Daoy (cell line): ENCODE results near the gene SLC37A2. TPM values are rescaled to one million over a fixed set of nuclear protein-coding genes. Genes with fewer than 3 reads are reported as not detected.
A peak's percentile ranks its signal among the peaks of the same experiment; 100 is the strongest.

Experiments
- DNase-seq: peaks from one replicate; pipeline ENCODE4 v3.0.0-alpha.2; 2015; ENCODE audit warnings: low read depth
- total RNA-seq: library from RNA; depleted of rRNA; stranded (reverse); fragments of >200 nt; shearing (Covaris generic); gene quantifications from 2 replicates; pipeline ENCODE4 v1.2.3, GENCODE V29; 2014

Gene SLC37A2
- total RNA-seq, 1 experiment from 2014 or later: 4.1 TPM

DNA sequence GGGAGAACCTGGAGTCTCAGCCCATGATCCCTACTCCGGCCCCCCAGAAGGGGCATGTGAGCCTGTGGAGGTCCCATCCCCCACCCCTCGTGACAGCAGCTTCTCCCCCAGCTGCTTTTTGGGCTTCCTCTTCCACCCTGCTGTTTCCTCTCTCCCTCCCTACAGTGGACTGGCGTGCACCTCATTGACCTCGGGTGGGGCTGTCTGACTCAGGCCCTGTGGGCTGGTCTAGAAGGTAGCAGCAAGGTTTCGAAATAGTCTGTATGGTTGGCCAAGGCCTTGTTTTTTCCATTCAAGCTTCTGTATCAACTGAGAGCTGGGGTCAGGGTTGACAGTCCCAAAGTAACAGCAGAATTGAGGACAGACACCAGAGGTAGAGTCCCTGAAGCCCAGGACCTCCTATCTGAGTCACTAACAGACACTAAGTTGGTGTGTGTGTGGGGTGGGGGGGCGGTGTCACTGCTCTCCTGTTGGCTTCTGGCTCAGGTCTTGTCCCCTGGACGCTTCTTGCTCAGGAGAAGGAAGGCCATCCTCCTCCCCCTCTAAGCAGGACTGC, 7.7 kb downstream of the SLC37A2 start:
- peak; percentile 68 for DNase-seq

DNA sequence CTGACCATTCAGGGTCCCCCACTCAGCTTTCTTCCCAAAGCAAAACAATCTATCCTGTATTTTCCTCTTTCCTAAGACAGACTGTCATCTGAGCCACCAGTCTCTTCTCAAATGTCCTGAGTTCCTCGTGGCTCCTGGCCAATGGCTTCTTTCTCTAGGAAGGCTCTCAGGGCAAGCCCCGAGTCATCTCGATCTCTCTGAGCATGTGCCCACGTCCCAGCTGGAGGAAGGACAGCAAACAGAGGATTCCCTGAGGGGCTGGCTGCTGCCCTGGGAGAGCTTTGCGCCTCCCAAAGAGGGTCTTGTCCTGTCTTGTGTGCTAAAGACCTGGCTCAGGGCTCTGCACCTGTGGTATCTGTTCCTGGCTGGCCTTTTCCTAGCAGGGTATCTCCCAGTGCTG, 8.3 kb downstream of the SLC37A2 start:
- DNase-seq: no peak

DNA sequence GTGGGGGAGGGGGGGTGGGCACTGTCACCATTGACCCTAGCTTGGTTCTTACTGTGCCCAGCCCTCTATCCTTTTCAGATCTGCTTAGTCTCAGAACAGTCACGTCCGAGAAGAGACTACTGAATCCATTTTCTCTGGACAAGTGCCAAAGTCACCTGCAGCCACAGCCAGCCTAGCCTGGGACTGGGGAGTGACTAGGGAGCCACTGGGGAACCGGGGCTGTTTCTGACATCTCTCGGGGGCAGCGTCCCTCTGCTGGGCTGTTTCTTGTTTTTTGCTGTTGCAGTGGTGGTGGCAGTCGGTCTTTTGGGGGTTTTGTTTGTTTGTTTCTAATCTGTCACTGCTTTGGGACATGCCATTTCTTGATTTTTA, 8.7 kb downstream of the SLC37A2 start:
- DNase-seq: no peak

DNA sequence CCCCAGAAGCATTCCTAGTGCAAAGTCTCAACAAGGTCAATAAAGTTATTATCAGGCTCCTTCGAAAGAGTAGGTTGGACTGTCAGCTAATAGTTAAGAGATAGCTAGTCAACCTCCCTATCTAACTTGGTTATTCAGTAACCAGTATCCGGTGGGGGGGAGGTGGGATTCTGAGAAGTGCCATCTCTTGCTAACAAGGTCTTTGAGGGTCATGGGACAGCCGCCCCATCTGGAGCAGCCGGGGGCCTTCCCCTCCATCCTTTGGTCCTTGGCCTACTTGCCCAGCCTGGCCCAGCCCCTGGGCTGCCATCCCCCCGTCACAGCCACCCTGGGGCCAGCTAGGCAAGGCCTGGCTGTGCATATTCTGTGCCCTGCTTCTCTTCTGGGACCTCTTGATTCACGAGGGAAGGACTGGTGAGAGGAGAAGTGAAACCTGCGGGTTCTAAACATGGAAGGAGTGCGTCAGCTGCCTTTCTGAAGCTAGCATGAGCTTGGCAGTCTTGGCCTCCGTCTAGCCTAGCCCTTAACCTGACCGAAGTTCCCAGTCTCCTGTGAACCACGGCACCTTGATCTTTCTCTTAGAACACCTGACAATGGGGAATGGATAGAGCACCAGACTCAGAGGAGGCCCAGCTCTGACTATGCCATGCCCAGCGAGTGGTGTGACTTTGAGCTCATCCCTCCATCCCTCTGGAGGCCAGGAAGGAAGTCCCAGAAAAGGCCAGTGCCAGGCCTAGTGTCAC, 9.3 kb downstream of the SLC37A2 start:
- DNase-seq: no peak

DNA sequence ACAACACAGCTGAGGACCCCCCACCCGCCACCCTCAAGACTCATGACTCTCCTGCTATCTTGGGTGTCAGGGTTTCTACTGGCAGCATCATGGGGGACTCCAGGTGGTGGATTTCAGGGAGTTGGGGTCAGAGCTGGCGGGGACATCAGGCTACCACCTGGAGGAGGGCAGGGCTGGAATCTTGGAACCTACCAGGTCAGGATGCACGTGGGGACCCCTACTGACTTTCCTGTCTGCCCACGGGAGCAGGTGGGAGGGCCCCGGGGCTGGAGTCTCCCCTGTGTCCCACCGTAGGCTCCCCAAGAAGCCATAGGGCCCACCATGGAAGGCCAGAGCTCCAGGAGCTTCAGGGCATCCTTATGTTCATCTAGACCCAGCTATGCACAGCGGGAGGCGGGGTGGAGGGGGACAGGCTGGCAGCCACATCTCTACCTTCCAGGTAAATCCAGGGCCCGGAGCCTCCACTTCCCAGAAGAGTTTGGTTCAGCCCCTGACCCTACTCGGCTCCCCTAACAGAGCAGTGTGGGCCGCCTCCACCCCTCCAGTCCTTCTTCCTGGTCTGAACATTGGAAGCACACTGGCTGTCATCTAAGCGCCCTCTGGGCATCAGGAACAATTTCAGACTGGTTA, 10.0 kb downstream of the SLC37A2 start:
- DNase-seq: no peak

DNA sequence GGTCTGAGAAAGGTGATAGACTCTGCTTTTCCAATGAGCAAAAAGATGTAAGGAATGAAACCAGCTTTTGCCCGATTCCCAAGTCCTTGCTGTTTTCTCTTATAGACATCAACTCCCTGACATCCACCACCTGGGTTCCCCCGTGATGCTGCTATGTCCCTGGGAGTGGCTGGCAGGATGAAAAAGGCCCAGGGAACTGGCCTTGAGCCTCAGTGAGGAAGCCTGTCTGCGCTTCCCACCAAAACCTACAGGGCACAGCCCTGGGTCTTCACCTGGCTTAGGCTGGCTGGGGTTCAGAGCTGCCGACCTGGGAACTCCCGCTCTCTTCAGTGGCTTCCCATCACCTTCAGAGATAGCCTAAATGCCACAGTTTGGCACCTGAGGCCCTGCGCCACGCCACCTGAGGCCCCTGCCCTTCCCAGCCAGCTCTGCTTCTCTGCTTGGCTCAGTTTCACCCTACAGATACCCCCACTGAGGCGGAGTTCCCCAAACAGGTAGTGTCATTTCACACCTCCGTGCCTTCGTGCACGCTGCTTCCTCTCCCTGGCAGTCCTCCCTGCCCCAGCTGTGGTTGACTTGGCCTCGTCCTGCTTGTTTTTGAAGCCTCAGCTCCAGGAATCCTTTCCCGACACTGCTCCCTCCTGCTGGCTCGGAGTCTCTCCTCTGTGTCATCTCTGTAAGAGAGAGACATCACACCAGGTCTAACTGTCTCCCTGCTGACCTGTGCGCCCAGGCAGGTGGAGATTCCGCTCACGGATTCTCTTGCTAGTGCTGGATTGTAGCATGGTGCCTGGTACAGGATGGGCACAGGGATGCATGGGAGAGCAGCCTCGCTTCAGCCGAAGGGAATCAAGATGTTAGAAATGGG, 10.7 kb downstream of the SLC37A2 start:
- DNase-seq: no peak

DNA sequence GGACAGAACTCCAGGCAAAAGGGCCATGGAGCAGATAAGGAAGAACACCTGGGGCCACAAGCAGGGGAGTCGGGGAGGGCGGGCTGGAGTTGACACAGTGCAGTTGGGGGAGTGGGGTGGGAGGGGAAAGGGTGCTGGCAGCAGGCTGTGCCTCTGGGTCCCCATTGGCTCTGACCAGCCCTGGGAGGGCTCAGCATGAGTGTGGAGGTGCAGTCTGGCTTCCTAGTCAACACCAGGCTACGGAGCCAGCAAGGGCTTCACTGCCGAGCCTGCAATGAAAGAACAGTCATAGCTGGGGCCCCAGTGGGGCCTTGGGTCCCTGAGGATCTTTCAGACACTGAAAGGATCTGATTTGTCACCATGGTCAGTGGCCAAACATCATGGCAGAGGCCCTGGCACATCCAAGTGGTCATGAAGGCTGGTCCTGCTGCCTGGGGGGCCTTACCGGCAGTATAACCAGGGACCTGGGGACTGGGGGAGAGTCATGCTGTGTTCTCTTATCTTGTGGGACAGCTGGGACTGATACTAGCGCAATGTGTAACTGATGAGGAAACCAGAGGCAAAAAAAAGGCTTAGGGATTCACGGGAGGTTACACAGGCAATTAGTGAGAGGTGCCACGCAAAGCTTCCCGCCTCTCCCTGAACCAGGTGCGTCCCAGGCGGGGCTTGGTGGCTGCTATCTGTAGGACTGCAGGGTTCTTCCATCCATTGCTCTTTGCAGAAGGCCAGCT, 11.6 kb downstream of the SLC37A2 start:
- no peak for DNase-seq

DNA sequence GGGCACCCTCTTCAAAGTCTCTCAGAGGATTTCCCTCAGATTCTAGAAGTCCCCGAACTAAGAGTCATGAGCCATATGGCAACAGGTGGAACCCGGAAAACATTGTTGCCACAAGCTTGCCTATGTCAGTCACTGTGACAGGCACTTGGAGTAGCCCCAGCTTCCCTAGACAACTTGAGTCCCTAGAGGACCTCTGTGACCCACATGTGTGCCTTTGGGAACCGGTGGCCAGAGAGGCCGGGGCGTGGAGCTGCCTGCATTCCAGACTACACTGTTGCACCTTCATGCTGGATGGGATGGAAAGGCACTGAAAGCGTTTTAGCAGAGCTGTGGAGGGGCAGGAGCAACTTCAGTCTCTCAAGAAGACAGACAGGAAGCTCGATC, 12.1 kb downstream of the SLC37A2 start:
- DNase-seq: no peak

DNA sequence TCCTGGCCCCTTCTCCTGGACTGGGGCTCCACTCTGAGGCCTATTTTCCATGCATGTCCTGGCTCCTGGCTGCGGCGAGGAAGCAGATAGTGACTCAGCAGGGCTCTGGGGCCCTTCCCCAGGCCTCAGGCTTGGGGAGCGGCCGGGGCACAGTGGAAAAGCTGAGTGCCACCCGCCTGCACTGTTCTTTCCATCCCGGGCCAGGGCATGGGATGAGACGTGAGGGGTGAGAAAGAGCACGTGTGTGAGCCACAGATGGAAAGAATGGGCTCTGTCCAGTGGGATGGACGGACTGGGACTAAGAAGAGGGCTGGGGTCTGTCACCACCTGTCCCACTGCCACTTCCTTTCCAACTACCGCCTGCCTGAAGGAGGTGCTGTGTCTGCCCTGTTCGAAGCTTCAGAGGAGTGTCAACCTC, 12.8 kb downstream of the SLC37A2 start:
- DNase-seq: peak; percentile 55

DNA sequence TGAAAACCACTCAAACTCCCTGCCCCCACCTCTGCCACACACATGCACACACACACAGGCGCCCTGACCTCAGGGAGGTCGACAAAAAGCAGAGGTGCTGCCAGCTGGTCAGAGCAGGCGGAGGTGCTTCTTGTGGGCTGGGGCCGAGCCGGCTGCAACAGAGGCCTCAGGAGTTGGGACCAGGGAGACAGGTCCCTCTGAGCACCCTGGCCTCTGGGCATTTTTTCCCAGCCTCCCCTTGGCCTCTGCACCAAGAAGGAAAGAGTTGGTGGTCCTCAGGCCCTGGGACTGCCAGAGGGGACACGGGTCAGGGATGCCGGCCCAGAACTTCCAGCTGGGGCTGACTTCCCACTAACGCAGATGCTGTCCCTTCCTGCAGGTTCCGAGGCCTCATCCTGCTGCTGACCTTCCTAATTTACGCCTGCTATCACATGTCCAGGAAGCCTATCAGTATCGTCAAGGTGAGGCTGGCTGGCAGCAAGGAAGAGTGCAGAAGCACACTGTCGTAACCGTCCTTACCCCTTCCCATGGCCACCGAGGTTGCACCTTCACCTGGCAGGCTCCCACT, 13.4 kb downstream of the SLC37A2 start:
- no peak for DNase-seq

DNA sequence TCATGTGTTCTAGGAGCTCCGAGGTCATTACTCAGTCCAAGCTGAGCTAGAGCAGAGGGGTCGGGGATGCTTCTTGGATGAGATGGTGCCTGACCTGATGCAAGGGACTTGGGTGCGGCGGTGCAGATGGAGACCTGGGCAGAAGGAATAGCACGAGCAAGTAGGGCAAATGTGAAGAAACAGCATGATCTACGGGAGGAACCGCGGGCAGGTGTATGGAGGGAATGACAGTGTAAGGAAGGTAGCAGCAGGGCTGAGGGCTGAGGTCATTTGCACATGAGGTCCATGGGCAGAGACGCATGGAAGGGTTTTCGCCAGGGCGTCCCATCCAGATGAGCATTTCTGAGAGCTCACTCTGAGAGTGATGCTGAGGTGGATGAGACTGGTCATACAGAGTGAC, 14.9 kb downstream of the SLC37A2 start:
- no peak for DNase-seq

DNA sequence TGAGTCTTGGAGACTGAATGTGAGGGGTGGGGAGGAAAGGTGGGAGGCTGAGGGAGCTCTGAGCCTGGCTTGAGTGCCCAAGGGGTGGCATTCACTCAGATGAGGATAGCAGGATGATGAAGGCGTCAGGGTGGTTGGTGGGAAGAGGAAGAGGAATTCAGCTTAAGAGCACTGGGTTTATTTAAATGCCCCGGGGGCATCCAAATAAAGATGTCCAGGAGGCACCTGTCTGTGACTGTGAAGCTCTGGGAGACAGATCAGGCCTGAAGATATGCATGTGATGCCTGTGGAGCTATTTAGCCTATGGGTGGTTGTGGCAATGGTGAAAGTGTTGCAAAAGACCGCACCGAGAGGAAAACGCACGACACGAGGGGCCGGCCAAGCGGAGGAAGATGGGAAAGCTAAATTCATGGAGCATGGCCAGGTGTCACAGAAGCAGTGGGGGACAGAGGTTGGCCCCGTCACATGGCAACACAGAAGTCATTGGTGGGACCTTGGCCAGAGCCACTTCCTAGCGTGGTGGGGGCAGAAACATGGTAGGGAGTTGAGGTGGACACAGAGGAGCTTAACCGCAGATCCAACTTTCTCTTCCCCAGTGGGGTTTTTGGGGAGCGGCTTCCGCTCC, 15.5 kb downstream of the SLC37A2 start:
- DNase-seq: no peak

DNA sequence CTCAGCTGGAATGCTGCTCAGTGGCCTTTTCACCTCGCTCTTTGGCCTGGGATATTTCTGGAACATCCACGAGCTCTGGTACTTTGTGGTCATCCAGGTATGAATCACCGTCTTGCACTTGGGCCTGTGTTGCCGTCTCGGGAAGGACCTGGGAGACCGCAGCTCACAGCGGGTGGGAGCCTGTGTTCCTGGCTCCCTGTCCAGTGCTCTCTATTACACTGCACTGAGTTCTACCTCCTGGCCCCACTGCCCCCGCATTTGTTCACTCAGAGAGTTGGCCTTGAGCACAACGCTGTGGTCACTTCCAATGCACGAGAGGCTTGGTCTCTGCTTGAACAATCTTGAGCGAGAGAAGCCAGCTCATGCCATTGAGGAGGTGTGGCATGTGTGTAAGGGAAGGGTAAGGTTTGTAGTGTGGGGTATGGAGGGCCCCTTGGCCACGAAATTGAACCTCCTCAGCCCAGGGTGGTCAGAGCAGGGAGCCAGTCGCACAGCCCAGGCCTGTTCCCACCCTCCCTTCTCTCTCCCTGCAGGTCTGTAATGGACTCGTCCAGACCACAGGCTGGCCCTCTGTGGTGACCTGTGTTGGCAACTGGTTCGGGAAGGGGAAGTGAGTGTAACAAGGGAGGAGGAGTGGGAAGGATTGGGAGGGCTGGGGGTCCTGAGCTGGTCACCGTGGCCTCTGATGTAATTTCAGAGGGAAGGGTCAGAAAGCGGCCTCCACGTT, 16.2 kb downstream of the SLC37A2 start:
- peak; percentile 58 for DNase-seq

DNA sequence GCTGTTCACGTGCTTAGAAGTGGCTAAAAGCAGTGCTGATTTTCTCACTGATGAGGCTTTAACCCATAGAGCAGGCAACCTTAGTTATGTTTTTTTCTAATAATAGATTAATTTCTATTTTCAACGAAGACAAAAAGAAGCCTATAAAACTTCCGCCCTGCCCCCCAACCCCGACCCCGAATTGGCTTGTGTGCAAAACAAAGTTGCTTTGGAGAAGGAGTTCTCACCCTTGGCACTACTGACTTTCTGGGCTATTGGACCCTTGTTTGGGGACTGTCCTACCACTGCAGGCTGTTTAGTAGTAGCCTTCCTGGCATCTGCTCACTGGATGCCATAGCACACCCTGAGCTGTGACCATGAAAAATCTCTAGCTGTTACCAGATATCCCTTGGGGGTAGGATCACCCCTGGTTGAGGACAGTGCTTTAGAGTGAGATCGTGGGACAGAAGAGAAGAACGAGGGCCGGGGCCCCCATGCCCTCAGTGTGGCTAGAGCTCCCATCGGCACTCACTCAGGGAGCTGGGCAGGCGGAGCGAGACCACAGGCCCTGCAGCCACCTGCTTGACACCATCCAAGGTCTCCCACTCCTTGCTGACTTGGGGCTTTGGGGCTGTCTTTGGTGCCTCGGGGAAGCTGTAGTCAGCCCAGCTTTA, 16.9 kb downstream of the SLC37A2 start:
- DNase-seq: no peak

DNA sequence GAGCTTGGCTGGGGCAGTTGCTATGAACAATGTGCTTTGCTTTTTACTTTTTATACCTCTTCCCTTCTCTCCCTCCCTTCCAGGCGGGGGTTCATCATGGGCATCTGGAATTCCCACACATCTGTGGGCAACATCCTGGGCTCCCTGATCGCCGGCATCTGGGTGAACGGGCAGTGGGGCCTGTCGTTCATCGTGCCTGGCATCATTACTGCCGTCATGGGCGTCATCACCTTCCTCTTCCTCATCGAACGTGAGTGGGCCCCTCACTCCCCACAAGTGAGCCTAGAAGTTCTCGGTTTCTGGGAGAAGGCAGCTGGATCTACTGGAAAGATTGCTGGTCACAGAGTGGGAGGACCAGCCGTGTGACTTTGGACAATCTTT, 17.4 kb downstream of the SLC37A2 start:
- no peak for DNase-seq

DNA sequence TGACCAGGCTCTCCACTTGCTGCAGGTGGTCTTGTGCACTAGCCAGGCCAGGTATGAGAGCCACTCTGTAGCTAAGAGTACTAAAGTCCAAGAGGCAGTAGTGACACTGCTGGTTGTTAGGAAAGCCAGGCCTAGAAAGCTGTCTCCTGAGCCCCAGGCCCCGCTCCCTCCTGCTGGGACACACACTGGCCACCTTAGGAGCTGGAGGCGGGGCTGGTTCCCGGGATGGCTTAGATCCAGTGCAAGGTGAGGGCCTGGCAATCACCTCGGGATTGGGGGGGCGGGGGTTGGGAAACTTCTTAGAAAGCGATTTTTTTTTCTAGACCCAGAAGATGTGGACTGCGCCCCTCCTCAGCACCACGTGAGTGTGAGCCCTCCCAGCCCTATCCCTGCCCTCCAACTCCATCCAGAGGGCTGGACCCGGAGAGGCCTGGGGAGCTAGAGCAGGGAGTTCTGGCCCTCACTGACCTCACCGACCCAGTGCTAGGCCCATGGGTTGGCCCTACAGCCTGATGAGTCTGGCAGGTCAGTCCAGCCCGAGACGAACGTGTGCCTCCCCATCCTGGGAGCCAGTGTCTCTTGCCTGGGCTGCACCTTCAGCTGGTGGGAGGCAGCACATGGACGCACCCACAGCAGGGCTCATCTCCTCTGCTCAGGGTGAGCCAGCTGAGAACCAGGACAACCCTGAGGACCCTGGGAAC, 18.1 kb downstream of the SLC37A2 start:
- no peak for DNase-seq

DNA sequence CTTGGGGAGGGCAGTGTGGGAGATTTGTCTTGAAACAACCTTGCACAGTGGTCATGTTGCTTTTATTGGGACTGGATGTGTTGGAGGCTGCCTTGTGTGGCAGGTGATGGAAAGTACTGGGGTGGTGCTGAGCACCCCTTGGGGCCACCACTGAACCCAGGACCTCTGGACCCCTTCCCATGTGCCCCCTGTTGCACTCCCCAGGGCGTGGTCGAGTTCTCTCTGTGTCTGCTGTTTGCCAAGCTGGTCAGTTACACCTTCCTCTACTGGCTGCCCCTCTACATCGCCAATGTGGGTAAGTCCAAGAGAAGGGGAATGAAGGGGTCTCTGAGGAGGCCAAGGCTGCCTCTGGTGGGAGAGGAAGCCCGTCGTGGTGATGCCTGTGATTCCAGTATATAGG, 18.9 kb downstream of the SLC37A2 start:
- DNase-seq: no peak

DNA sequence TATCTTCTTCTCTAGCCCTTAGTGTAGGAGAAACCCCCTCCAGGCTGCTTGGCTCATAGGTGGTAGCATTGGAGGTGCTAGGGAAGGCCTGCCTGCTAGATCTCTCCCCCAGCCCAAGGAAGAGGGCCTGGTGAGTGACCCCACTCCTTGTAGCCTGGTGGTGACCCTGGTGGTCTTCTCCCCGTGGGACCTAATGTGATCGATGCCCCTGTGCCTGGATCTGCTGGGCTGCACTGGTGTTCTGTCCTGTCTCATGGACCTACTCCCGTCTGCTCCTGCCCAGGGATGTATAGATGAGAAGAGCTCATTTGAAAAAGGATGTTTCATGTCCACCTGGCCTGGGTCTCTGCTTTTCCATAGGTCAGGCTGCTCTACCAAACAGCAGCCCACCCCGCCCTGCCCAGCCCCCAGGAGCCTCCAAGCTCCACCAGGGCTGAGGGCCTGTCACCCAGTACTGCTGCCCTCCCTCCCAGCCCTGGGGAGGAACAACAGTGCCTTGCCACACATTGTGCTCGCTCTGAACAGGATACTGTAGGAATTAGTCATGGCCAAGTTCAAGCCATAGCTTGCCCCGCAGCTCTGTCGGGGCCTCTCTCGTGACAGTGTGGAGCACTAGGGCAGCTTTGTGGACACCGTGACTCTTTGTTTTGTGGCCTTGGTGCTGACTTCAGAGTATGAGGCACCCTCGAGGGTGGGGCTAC, 19.7 kb downstream of the SLC37A2 start:
- DNase-seq: peak; percentile 72
